GM20000 (cell line): ENCODE measurements around the gene JPH3.

Experiments used
- DNase-seq: peaks from one replicate; pipeline ENCODE4 v3.0.0; 2012; ENCODE audit warnings: low spot score
- CTCF ChIP-seq: IDR thresholded peaks from 2 replicates; pipeline ENCODE4 v1.5.1; 2012; ENCODE audit warnings: mild to moderate bottlenecking, control low read depth; ENCODE audit errors: extremely low read depth, missing control alignments

The JPH3 gene

GRCh38 chr16:87681981-87682570 is 79.8 kb downstream of the JPH3 start:
- peak; percentile 65 for DNase-seq
- TF ChIP-seq CTCF: peak; percentile 17

GRCh38 chr16:87682852-87683399 is 80.6 kb downstream of the JPH3 start:
- no peak for DNase-seq
- TF ChIP-seq CTCF: no peak

- no peak for TF ChIP-seq CTCF
- DNase-seq: no peak
Measured at GRCh38 chr16:87684106-87684677, 81.9 kb downstream of the JPH3 start.

GRCh38 chr16:87684711-87685404 is 82.5 kb downstream of the JPH3 start:
- DNase-seq: no peak
- TF ChIP-seq CTCF: no peak

GRCh38 chr16:87685405-87685755 is 83.1 kb downstream of the JPH3 start:
- no peak for DNase-seq
- TF ChIP-seq CTCF: no peak

GRCh38 chr16:87685766-87686165 is 83.5 kb downstream of the JPH3 start:
- TF ChIP-seq CTCF: no peak
- no peak for DNase-seq

- TF ChIP-seq CTCF: no peak
- no peak for DNase-seq
Measured at GRCh38 chr16:87686697-87687096, 84.4 kb downstream of the JPH3 start.
